GM12878 (cell line): ENCODE results near the gene KCNQ1OT1. TPM values are rescaled to one million over a fixed set of nuclear protein-coding genes. Genes with fewer than 3 reads are reported as not detected.

Experiments
- ATAC-seq: fragments of 200-7000 bp; cut with Tn5 transposase; 3 replicates; pipeline ENCODE4 v1.9.1; 2020; ENCODE audit warnings: mild to moderate bottlenecking, moderate library complexity
- BruUV-seq: library from RNA; stranded (reverse); fragments of 400-500 nt; replicated peaks from 2 replicates; lab custom pipeline; 2021; lab: Mats Ljungman, UMichigan
- CTCF ChIA-PET: fragments of 300-600 bp; sonication (Branson Sonifier 250); formaldehyde crosslinking; extraction: SDS; loops from one replicate; lab custom pipeline; 2021; ENCODE audit warnings: inconsistent platforms; lab: Yijun Ruan, JAX
- POLR2A ChIA-PET: fragments of 350-600 bp; formaldehyde crosslinking; extraction: SDS; loops from one replicate; lab custom pipeline; 2021; ENCODE audit warnings: inconsistent platforms; lab: Charles Lee
- RAD21 ChIA-PET: fragments of 300-600 bp; sonication (Branson Sonifier 250); formaldehyde crosslinking; loops from one replicate; lab custom pipeline; 2023; ENCODE audit warnings: antibody characterized with exemption; ENCODE audit not compliant: unreplicated experiment; lab: Charles Lee
- SMC1A ChIA-PET: fragments of 300-600 bp; sonication (Branson Sonifier 250); formaldehyde crosslinking; loops from one replicate; lab custom pipeline; 2023; ENCODE audit not compliant: unreplicated experiment, uncharacterized antibody; lab: Charles Lee
- DNase-seq: peaks from one replicate; pipeline ENCODE4 v3.0.0-alpha.2; 2011; ENCODE audit warnings: low read depth, low spot score
- FAIRE-seq: peaks from 3 replicates; lab custom pipeline; 2011; peaks lifted over from hg19 to GRCh38; lab: Jason Lieb, UNC
- H2AFZ ChIP-seq: 2 replicates; pipeline ENCODE4 v1.6.0; 2011; ENCODE audit warnings: low read depth, low read length, control low read depth; ENCODE audit not compliant: control insufficient read depth
- H3K27ac ChIP-seq: 2 replicates; pipeline ENCODE4 v1.5.1; 2011; ENCODE audit warnings: control low read depth; ENCODE audit not compliant: control insufficient read depth, insufficient read depth
- H3K27me3 ChIP-seq, 2 experiments: replicated peaks in 1 of 2; 2 replicates each; pipeline versions ENCODE4 v1.6.0 to v1.6.1; 2011; ENCODE audit warnings: low read length in 1 of 2; ENCODE audit not compliant: control insufficient read depth in 2 of 2, insufficient read depth in 2 of 2
- H3K36me3 ChIP-seq, 2 experiments: 2 replicates each; pipeline ENCODE4 v1.5.1; 2011; ENCODE audit warnings: low read length in 1 of 2; ENCODE audit not compliant: control insufficient read depth in 2 of 2, insufficient read depth in 2 of 2
- H3K4me1 ChIP-seq: 2 replicates; pipeline ENCODE4 v1.6.1; 2011; ENCODE audit warnings: mild to moderate bottlenecking, low read length, moderate library complexity, mixed read lengths; ENCODE audit not compliant: control insufficient read depth, insufficient read depth
- H3K4me2 ChIP-seq: 2 replicates; pipeline ENCODE4 v1.6.0; 2011; ENCODE audit warnings: control low read depth; ENCODE audit not compliant: control insufficient read depth, insufficient read depth
- H3K4me3 ChIP-seq: fragments of 200-600 bp; sonication (generic); 2 replicates; pipeline ENCODE4 v1.5.1; 2016
- H3K79me2 ChIP-seq: 2 replicates; pipeline ENCODE4 v1.6.0; 2011; ENCODE audit warnings: low read length; ENCODE audit not compliant: control insufficient read depth, insufficient read depth
- H3K9ac ChIP-seq: 2 replicates; pipeline ENCODE4 v1.8.0; 2011; ENCODE audit warnings: low read length, control low read depth, mixed read lengths; ENCODE audit not compliant: control insufficient read depth, insufficient read depth
- H3K9me3 ChIP-seq: replicated peaks from 3 replicates; pipeline ENCODE4 v1.5.1; 2011; ENCODE audit warnings: mild to moderate bottlenecking, low read length; ENCODE audit not compliant: control insufficient read depth, insufficient read depth
- H4K20me1 ChIP-seq: 2 replicates; pipeline ENCODE4 v1.6.0; 2011; ENCODE audit not compliant: control insufficient read depth, insufficient read depth
- GABPA ChIP-seq: IDR thresholded peaks from 2 replicates; pipeline ENCODE4 v1.6.1; 2014; ENCODE audit warnings: antibody characterized with exemption, low read depth, mild to moderate bottlenecking, inconsistent platforms
- HCFC1 ChIP-seq: fragments of 150-350 bp; IDR thresholded peaks from 2 replicates; pipeline ENCODE4 v1.6.1; 2014; ENCODE audit warnings: low read length
- MTA2 ChIP-seq: fragments of 450-650 bp; IDR thresholded peaks from 2 replicates; pipeline ENCODE4 v1.6.1; 2016; ENCODE audit warnings: low read depth, mild to moderate bottlenecking, moderate library complexity
- NR2C2 ChIP-seq: IDR thresholded peaks from 2 replicates; pipeline ENCODE4 v1.6.1; 2011; ENCODE audit warnings: borderline replicate concordance, low read depth; ENCODE audit not compliant: control insufficient read depth, insufficient read length
- SMC3 ChIP-seq: IDR thresholded peaks from 2 replicates; pipeline ENCODE4 v1.6.1; 2011; ENCODE audit warnings: low read length, improper control_type of control experiment, borderline replicate concordance
- STAT3 ChIP-seq: IDR thresholded peaks from 2 replicates; pipeline ENCODE4 v1.6.1; 2011; ENCODE audit warnings: low read depth, low read length, improper control_type of control experiment
- WGBS: methylation state at CpG from one replicate; pipeline ENCODE4 v1.1.6; 2016; ENCODE audit warnings: low lambda C conversion rate; ENCODE audit not compliant: insufficient replicate concordance, insufficient coverage; ENCODE audit errors: missing lambda C conversion rate; 5-methylcytosine and 5-hydroxymethylcytosine counted together
- in situ Hi-C: fragments of 300-500 bp; cut with MboI; formaldehyde crosslinking; loops from 9 replicates; pipeline ENCODE4 v1.14.3; 2018; ENCODE audit warnings: mixed read lengths
- intact Hi-C: fragments of 100-400 bp; cut with micrococcal nuclease; formaldehyde crosslinking; loops from one replicate; pipeline ENCODE4 v1.14.2; 2022; ENCODE audit not compliant: unreplicated experiment
- polyA plus RNA-seq, 11 experiments: library from polyadenylated mRNA; depleted of rRNA in 4 of 11; unstranded in 6 of 11; stranded (reverse) in 5 of 11; fragments of >200 nt; fragmentation: Nextera tagmentation in 4 of 11; fragmentation: Illumina TruSeq in 1 of 11; extraction: Ambion mirVana in 4 of 11; extraction: Trizol in 1 of 11; gene quantifications; 1 replicate in 1 of 11; 2 replicates in 10 of 11; pipeline versions ENCODE4 v1.2.1 to v1.2.3, GENCODE V29; 2011 to 2016; ENCODE audit warnings: inconsistent platforms in 2 of 11, missing spikeins in 2 of 11, low read depth in 1 of 11
- total RNA-seq, 4 experiments: library from RNA; depleted of rRNA in 3 of 4; stranded (reverse); fragments of >200 nt in 3 of 4; fragmentation: Illumina TruSeq in 1 of 4; extraction: Trizol in 1 of 4; gene quantifications; 2 replicates each; pipeline versions ENCODE4 v1.2.1 to v1.2.3, GENCODE V29; 2013 to 2021

Gene KCNQ1OT1
- total and polyA plus RNA-seq, 10 of the 15 experiments (the other 5 are each of a cell fraction or from before 2014, with no cell fraction given): 0.02 to 1.6 (median 0.41) TPM

DNA sequence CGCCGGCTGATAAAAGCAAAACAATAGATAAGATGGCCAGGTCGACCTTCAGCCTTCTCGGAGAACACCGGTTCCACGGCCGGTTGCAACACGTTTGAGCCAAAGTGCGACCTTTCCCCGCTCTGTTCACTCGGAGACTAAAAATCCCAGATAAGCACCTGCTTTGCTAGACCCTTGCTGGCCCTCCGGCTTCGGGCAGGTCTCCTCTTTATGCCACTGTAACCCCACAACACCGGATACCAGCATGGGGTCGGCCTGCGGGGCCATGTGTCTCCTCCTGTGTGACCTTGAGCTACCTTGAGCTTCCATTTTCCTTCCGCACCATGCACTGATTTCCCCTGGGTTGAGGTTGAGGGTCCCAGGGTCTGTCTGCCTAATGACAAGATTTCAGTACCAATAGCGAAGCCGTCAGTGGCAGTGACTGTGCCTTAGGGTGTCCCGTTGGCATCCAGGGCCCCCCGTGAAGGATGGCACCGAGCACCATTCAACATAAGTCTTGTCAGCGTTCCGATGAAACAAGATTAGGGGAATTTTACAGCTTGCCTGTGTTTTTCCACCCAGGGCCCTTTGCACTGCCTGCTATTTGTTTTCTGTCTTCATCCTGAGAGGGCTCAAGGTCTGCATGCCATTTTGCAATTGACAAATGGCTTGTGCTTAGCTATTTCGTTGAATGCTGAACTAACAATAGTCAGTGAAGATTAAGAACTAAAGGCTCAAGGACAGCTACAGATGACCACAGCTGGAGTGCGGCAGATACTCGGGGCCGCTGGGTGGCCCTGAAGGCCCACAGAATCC lies 136.4 kb downstream of the KCNQ1OT1 start (continued):
- no peak for TF ChIP-seq GABPA
- no peak for TF ChIP-seq STAT3

DNA sequence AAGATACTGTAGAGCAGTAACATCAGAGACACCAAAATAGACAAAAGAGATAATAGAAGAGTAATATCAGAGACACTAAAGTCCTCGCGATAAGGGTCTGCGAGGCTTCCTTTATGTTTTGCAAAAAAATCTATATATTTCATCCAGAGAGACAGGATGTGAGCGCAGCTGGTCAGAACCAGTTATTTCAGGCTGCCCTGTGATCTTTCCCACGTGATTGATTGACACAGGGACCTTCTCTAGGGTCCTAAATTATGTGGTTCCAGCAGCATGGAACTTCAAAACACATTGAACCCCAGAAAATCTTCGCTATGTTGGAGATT lies 136.9 kb downstream of the KCNQ1OT1 start:
- Histone ChIP-seq H3K4me3 (no peak overlapping the region), H3K4me2 (no peak overlapping the region), H3K27me3 (no peaks in the 10 kb centered on the region; a peak in 1 of 4 replicates), H3K27ac (no peak overlapping the region), H3K36me3 (no peaks in the 10 kb centered on the region), H3K79me2 (no peaks in the 10 kb centered on the region), H2AFZ (no peak overlapping the region), H4K20me1 (no peaks in the 10 kb centered on the region), H3K9me3 (no peaks in the 10 kb centered on the region), H3K9ac (no peak overlapping the region), H3K4me1 (no peaks in the 10 kb centered on the region)
- WGBS: 66% methylated on average over 6 of the region's 6 CpGs
- POLR2A ChIA-PET: no interaction called here
- RAD21 ChIA-PET: no interaction called here
- ATAC-seq (no peak), DNase-seq (no peak), FAIRE-seq (no peak)
- CTCF ChIA-PET: no interaction called here
- TF ChIP-seq MTA2 (no peak), NR2C2 (no peak), SMC3 (no peak), HCFC1 (no peak)
- intact Hi-C loops: no loop called here
- BruUV-seq: no TSS peak
- SMC1A ChIA-PET: no interaction called here
- in situ Hi-C loops: no loop called here
